CD14-positive monocyte (primary cell): ENCODE data around the gene C16orf95. TPM values are rescaled to one million over a fixed set of nuclear protein-coding genes. Genes with fewer than 3 reads are reported as not detected.

Experiments
- DNase-seq, 3 donors: peaks; one replicate each; pipeline ENCODE4 v3.0.0-alpha.2; 2011 to 2022
- H2AFZ ChIP-seq: 2 replicates; pipeline ENCODE4 v1.6.0; 2012; ENCODE audit warnings: mild to moderate bottlenecking, low read depth, low read length, inconsistent platforms; ENCODE audit not compliant: insufficient read depth, poor library complexity, severe bottlenecking
- H3K27ac ChIP-seq, 2 donors: 1 replicate in 1 of 2; 2 replicates in 1 of 2; pipeline ENCODE4 v1.5.1; 2012 to 2013; ENCODE audit warnings: low read length in 2 of 2, control low read depth in 1 of 2, inconsistent platforms in 1 of 2, low read depth in 1 of 2, mild to moderate bottlenecking in 1 of 2
- H3K27me3 ChIP-seq, 2 donors: one replicate each; pipeline versions ENCODE4 v1.6.0 to v1.6.1; 2011 to 2013; ENCODE audit warnings: low read length in 2 of 2; ENCODE audit not compliant: control insufficient read depth in 2 of 2, insufficient read depth in 2 of 2
- H3K36me3 ChIP-seq, 2 donors: replicated peaks in 1 of 2; 1 replicate in 1 of 2; 2 replicates in 1 of 2; pipeline versions ENCODE4 v1.5.1 to v1.6.1; 2012 to 2013; ENCODE audit warnings: low read length in 2 of 2, control low read depth in 1 of 2, inconsistent platforms in 1 of 2, mild to moderate bottlenecking in 1 of 2; ENCODE audit not compliant: insufficient read depth in 2 of 2, control insufficient read depth in 1 of 2
- H3K4me1 ChIP-seq, 2 donors: 1 replicate in 1 of 2; 2 replicates in 1 of 2; pipeline versions ENCODE4 v1.5.1 to v1.6.1; 2012 to 2013; ENCODE audit warnings: low read length in 2 of 2, control low read depth in 1 of 2, inconsistent platforms in 1 of 2, mild to moderate bottlenecking in 1 of 2, moderate library complexity in 1 of 2; ENCODE audit not compliant: insufficient read depth in 2 of 2, control insufficient read depth in 1 of 2
- H3K4me2 ChIP-seq: replicated peaks from 2 replicates; pipeline ENCODE3; 2012; ENCODE audit warnings: low read length, moderate library complexity, mild to moderate bottlenecking; ENCODE audit not compliant: poor library complexity, severe bottlenecking; ENCODE audit errors: extremely low read depth
- H3K4me3 ChIP-seq, 3 experiments: fragments of 200-600 bp in 1 of 3; sonication (generic) in 1 of 3; replicated peaks in 1 of 3; 1 replicate in 2 of 3; 2 replicates in 1 of 3; pipeline ENCODE4 v1.5.1; 2011 to 2013; ENCODE audit warnings: low read length in 3 of 3, mild to moderate bottlenecking in 3 of 3, control low read depth in 2 of 3, low read depth in 2 of 3, inconsistent platforms in 1 of 3, moderate library complexity in 1 of 3
- H3K79me2 ChIP-seq: 2 replicates; pipeline ENCODE4 v1.6.0; 2012; ENCODE audit warnings: mild to moderate bottlenecking, control low read depth, inconsistent platforms, low read length, moderate library complexity; ENCODE audit not compliant: insufficient read depth
- H3K9ac ChIP-seq: 2 replicates; pipeline ENCODE4 v1.6.0; 2017; ENCODE audit warnings: low read length, mild to moderate bottlenecking; ENCODE audit not compliant: insufficient read depth, poor library complexity, severe bottlenecking
- H3K9me3 ChIP-seq, 2 donors: replicated peaks in 1 of 2; 1 replicate in 1 of 2; 2 replicates in 1 of 2; pipeline versions ENCODE4 v1.5.1 to v1.6.1; 2012 to 2013; ENCODE audit warnings: low read length in 2 of 2, control low read depth in 1 of 2; ENCODE audit not compliant: control insufficient read depth in 1 of 2, insufficient read depth in 1 of 2
- H4K20me1 ChIP-seq: 2 replicates; pipeline ENCODE4 v1.6.0; 2012; ENCODE audit warnings: mild to moderate bottlenecking, low read length, control low read depth, moderate library complexity; ENCODE audit not compliant: insufficient read depth
- H3K27ac Mint-ChIP-seq, 7 donors: one replicate each; pipeline ENCODE4 v1.8.0; 2020; ENCODE audit warnings: mild to moderate bottlenecking in 7 of 7, mixed read lengths in 7 of 7, moderate library complexity in 6 of 7, inconsistent platforms in 2 of 7
- H3K27me3 Mint-ChIP-seq, 3 donors: one replicate each; pipeline ENCODE4 v1.8.0; 2021 to 2022; ENCODE audit warnings: low read depth in 3 of 3, mild to moderate bottlenecking in 3 of 3, mixed read lengths in 3 of 3, moderate library complexity in 3 of 3, inconsistent platforms in 1 of 3
- H3K36me3 Mint-ChIP-seq, 2 donors: one replicate each; pipeline ENCODE4 v1.8.0; 2020; ENCODE audit warnings: mixed read lengths in 2 of 2, inconsistent platforms in 1 of 2, mild to moderate bottlenecking in 1 of 2
- H3K4me1 Mint-ChIP-seq: one replicate; pipeline ENCODE4 v1.8.0; 2020; ENCODE audit warnings: mild to moderate bottlenecking, mixed read lengths
- H3K4me3 Mint-ChIP-seq, 2 donors: one replicate each; pipeline ENCODE4 v1.8.0; 2020; ENCODE audit warnings: mild to moderate bottlenecking in 2 of 2, mixed read lengths in 2 of 2, moderate library complexity in 1 of 2
- H3K9me3 Mint-ChIP-seq, 7 donors: one replicate each; pipeline ENCODE4 v1.8.0; 2020 to 2022; ENCODE audit warnings: mixed read lengths in 7 of 7, mild to moderate bottlenecking in 6 of 7, moderate library complexity in 6 of 7, inconsistent platforms in 2 of 7
- WGBS: methylation state at CpG from one replicate; pipeline ENCODE4 v1.1.5; 2013; ENCODE audit warnings: missing lambda C conversion rate; ENCODE audit not compliant: insufficient coverage; 5-methylcytosine and 5-hydroxymethylcytosine counted together
- intact Hi-C, 2 donors: fragments of 100-400 bp; cut with micrococcal nuclease; formaldehyde crosslinking; loops; one replicate each; pipeline versions ENCODE4 v1.15.0 to v1.15.1; 2023
- polyA plus RNA-seq, 3 donors: library from polyadenylated mRNA; depleted of rRNA in 1 of 3; unstranded in 2 of 3; stranded (reverse) in 1 of 3; fragments of 300-500 nt in 2 of 3; fragments of >200 nt in 1 of 3; fragmentation: Illumina TruSeq in 2 of 3; gene quantifications; 1 replicate in 2 of 3; 2 replicates in 1 of 3; pipeline ENCODE4 v1.2.3, GENCODE V29; 2012 to 2021
- TF ChIP-seq, protein P1 (sequence below): fragments of 200-600 bp; IDR thresholded peaks from one replicate; pipeline ENCODE4 v1.8.0; 2022; ENCODE audit warnings: antibody characterized with exemption, mild to moderate bottlenecking

The C16orf95 gene
- polyA plus RNA-seq, 3 donors: 0.89 to 1.9 (median 1.7) TPM

DNA sequence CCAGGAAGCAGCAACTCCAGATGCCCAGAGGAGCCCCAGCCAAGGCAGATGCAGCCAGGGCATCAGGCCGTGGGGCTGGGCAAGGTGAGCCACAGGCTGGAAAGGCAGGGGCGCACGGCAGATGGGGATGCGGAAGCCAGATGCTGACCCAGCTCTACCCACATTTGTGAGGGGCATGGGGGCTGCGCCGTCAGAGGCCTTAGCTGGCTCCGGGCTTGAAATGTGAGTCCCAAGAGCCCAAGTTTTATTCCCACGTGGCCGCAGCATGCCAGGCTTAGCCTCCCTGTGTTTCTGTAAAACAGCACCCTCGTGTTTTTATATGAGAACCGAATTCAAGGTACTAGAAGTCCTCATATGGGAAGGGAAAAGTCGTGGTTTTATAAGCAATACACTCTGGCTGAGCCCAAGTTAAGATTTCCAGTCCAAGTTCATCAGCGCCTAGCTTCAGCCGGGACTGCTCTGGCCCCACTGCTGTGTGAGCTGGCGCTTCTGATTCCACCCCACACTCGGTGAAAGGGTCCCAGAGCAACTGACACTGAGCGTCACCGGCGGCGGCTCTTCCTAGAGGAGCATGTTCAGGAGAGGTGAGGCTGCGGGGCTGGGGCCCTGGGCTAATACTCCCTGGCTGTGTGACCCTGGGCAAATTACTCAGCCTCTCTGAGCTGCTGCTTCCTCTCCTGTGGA is 6.7 kb upstream of the C16orf95 start:
- Histone ChIP-seq H2AFZ (no peak overlapping the region), H3K4me1 (no peaks in the 10 kb centered on the region), H3K9ac (no peak overlapping the region), H3K9me3 (no peaks in the 10 kb centered on the region), H3K36me3 (peaks cover 0 to 2% of the 10 kb centered on the region in 2 donors), H3K79me2 (no peaks in the 10 kb centered on the region), H3K27me3 (no peaks in the 10 kb centered on the region), H3K4me2 (no peak overlapping the region), H4K20me1 (no peaks in the 10 kb centered on the region), H3K4me3 (no peak overlapping the region), H3K27ac (no peak overlapping the region)
- Mint-ChIP-seq H3K9me3 (no peaks in the 10 kb centered on the region), H3K27ac (no peak overlapping the region), H3K4me3 (no peak overlapping the region), H3K4me1 (no peaks in the 10 kb centered on the region), H3K36me3 (peaks cover 0 to 2% of the 10 kb centered on the region in 2 donors), H3K27me3 (peaks cover 1 to 8% (median 4%) of the 10 kb centered on the region in 3 donors)
- TF ChIP-seq, protein P1, sequence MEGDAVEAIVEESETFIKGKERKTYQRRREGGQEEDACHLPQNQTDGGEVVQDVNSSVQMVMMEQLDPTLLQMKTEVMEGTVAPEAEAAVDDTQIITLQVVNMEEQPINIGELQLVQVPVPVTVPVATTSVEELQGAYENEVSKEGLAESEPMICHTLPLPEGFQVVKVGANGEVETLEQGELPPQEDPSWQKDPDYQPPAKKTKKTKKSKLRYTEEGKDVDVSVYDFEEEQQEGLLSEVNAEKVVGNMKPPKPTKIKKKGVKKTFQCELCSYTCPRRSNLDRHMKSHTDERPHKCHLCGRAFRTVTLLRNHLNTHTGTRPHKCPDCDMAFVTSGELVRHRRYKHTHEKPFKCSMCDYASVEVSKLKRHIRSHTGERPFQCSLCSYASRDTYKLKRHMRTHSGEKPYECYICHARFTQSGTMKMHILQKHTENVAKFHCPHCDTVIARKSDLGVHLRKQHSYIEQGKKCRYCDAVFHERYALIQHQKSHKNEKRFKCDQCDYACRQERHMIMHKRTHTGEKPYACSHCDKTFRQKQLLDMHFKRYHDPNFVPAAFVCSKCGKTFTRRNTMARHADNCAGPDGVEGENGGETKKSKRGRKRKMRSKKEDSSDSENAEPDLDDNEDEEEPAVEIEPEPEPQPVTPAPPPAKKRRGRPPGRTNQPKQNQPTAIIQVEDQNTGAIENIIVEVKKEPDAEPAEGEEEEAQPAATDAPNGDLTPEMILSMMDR: no peak
- DNase-seq: no peak
- intact Hi-C loops: no loop called here
- WGBS: 96% methylated on average over 21 of the region's 21 CpGs

DNA sequence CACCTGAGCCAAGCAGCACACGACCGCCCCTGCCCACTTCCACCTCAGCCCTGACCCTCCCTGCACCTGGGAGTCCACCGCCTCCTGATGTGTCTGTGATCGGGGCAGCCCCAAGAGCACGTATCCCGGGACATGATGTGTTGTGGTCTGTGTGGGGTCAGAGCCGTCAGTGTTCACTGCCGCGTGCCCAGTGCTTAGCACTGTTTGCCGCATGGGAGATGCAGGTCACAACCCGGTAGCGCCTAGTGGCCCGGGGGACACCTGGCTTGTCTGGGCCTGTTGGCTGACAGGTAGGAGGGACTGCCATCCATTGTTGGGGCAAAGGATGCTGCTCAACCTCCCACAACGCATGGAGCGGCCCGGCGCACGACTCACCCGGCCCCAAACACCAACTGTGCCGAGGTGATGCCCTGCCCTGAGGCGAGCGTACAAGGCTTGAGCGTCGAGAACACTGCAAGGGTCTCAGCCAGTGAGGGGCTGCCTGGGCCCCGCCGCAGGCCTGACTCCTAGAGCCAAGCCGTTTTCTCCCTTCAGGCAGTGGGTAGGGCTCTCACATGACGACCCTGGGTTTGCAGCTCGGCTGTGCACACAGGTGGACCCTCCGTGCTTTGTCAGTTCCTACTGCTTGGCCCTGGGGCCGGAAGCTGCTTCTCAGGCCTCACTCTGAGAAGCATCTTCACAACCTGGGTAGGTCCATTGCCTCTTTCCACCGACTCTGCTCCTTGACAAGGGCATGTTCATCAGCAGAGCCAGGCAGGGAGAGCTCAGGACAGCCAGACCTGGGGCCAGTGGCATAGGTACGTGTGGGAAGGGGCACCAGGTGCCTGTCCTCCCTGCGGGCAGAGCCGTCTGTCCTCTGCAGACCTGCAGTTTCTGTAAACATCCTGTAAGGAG is 5.9 kb upstream of the C16orf95 start:
- no peak overlapping the region for H3K4me3 Mint-ChIP-seq
- peaks cover 1 to 8% (median 2%) of the 10 kb centered on the region in 3 donors for H3K27me3 Mint-ChIP-seq
- intact Hi-C loops: no loop called here

More for the DNA sequence above, 5.9 kb upstream of the C16orf95 start:
- DNase-seq: no peak
- Mint-ChIP-seq H3K36me3 (no peaks in the 10 kb centered on the region), H3K4me1 (peaks cover 5% of the 10 kb centered on the region), H3K27ac (peak overlapping the region in 2 of 7 donors; percentile 33 to 79), H3K9me3 (no peaks in the 10 kb centered on the region)
- Histone ChIP-seq H3K79me2 (peaks cover 5% of the 10 kb centered on the region), H3K4me2 (no peak overlapping the region), H2AFZ (no peak overlapping the region), H3K27me3 (no peaks in the 10 kb centered on the region), H3K9me3 (no peaks in the 10 kb centered on the region), H3K36me3 (no peaks in the 10 kb centered on the region), H4K20me1 (no peaks in the 10 kb centered on the region), H3K4me3 (no peak overlapping the region), H3K4me1 (peaks cover 3% of the 10 kb centered on the region in 2 donors), H3K9ac (no peak overlapping the region), H3K27ac (no peak overlapping the region)
- WGBS: 96% methylated on average over 30 of the region's 35 CpGs
- TF ChIP-seq, protein P1: no peak
